ENCODE measurements around the gene LTBP1.

The LTBP1 gene

DNA sequence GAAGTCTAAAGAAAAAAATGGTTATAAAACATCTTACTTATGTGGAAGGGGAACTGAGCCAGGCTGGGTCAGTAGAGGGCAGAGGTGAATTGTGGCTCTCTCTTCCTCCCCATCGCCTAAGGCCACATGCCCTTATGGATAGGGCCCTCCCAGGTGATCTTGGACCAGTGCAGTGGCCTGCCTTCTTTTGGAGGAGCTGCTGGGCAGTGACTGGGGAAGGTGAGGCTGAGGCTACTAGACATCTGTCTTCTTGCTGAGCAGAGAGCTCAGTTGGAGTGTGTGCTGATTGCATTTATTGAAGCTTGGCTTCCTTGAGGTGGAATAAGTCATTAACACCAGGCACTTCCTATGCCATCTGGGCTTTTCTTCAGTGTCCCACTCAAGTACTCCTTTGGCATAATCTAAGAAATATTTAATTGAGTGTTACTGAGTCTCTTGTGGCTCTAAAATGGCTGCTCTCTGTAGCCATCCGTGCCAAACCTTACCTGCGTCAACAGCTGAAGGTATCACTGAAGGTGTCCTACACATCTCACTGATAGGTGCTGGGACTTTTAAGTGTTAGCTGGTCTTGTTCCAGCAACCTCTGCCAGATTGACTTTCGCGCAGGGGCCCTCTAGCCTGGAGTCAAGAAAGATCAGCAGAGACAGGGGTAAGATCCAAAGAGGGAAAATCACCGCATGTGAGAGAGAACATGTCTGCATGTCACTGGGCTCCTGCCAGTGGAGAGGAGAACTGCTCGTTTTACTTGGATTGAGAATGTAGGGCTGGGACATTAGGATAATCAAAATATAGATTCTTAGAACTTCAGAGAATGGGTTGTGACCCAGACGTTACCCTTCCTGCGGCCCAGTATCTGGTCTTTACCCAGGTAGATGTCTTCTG lies 256.1 kb downstream of the LTBP1 start:
- TF ChIP-seq CTCF (IDR thresholded peaks at IDR 0.05; ENCODE audit: borderline replicate concordance, insufficient read depth, low read depth, low read length): no peak
- H3K4me3 ChIP-seq (ENCODE audit: low read depth, low read length): no peak overlapping the region

GRCh38 chr2:33204945-33205344 lies 258.2 kb downstream of the LTBP1 start:
- H3K4me3 ChIP-seq (ENCODE audit: low read depth, low read length): no peak overlapping the region
- no peak for TF ChIP-seq CTCF (IDR thresholded peaks at IDR 0.05; ENCODE audit: borderline replicate concordance, insufficient read depth, low read depth, low read length)

GRCh38 chr2:33205693-33206434 lies 259.1 kb downstream of the LTBP1 start:
- H3K4me3 ChIP-seq (ENCODE audit: low read depth, low read length): no peak overlapping the region
- no peak for TF ChIP-seq CTCF (IDR thresholded peaks at IDR 0.05; ENCODE audit: borderline replicate concordance, insufficient read depth, low read depth, low read length)

DNA sequence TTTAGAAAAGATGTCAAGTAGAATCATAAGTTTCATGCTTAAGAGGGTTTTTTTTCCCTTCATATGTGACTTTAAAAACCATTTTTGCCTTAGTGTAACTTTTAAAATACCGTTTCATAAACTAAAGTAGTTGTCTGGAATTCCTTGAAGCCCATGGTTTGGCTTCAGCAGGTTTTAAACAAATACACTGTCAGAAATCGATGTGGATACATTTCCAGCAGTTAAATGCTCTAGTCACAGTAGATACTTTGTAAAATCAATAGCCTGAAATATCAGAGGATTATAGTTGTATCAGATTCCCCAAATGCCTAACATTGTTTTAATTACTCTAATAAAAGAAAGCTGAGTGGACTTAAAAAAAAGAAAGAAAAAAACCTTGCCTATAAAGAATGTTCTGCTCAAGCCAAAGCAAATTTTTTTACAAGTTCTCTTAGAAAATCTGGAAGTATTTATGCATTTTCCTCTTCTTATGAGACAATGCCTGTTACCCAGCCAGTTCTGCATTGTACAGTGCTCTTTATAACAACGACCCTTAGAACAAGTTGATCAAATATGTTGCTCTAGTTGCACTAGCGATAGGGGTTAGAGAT lies 260.5 kb downstream of the LTBP1 start:
- TF ChIP-seq CTCF (IDR thresholded peaks at IDR 0.05; ENCODE audit: borderline replicate concordance, insufficient read depth, low read depth, low read length): no peak
- no peak overlapping the region for H3K4me3 ChIP-seq (ENCODE audit: low read depth, low read length)

GRCh38 chr2:33208400-33208799 lies 261.6 kb downstream of the LTBP1 start:
- no peak for TF ChIP-seq CTCF (IDR thresholded peaks at IDR 0.05; ENCODE audit: borderline replicate concordance, insufficient read depth, low read depth, low read length)
- no peak overlapping the region for H3K4me3 ChIP-seq (ENCODE audit: low read depth, low read length)

DNA sequence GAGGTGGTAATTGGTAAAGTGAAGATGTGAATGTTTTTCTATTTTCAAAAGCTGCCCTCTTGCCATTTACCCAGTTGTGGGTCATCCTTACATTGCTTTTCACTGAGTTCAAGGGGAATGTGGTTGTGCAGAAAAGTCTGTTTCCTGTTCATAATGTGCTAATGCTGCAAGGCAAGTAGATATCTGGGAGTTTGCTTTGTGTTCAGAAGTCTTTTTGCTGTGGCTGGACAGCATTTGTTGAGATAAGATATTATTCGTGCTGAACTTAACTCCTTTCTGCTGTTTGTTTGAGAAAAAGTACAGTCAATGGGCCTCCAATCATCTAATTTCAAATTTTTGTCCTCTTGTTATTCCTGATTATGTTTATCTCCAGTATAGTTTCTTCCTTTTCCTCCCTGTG lies 263.2 kb downstream of the LTBP1 start:
- H3K4me3 ChIP-seq (ENCODE audit: low read depth, low read length): no peak overlapping the region
- no peak for TF ChIP-seq CTCF (IDR thresholded peaks at IDR 0.05; ENCODE audit: borderline replicate concordance, insufficient read depth, low read depth, low read length)

All from GM12875 (cell line).